Stomach smooth muscle (tissue), 2 donors: ENCODE data around the gene SLC39A9.

Experiments
- H3K27ac ChIP-seq: one replicate; pipeline ENCODE4 v1.7.0; 2013; ENCODE audit warnings: mild to moderate bottlenecking, low read length, inconsistent platforms
- H3K27me3 ChIP-seq, 2 donors: one replicate each; pipeline ENCODE4 v1.7.0; 2013; ENCODE audit warnings: low read length in 2 of 2; ENCODE audit not compliant: insufficient read depth in 2 of 2, control insufficient read depth in 1 of 2
- H3K36me3 ChIP-seq, 2 donors: one replicate each; pipeline ENCODE4 v1.7.0; 2013; ENCODE audit warnings: low read length in 2 of 2; ENCODE audit not compliant: control insufficient read depth in 2 of 2, insufficient read depth in 2 of 2
- H3K4me1 ChIP-seq: one replicate; pipeline ENCODE4 v1.7.0; 2013; ENCODE audit warnings: low read length; ENCODE audit not compliant: control insufficient read depth, insufficient read depth
- H3K4me3 ChIP-seq, 2 donors: one replicate each; pipeline ENCODE4 v1.7.0; 2013; ENCODE audit warnings: low read length in 2 of 2
- H3K9ac ChIP-seq, 2 donors: one replicate each; pipeline ENCODE4 v1.7.0; 2013; ENCODE audit warnings: low read length in 2 of 2, mild to moderate bottlenecking in 1 of 2
- H3K9me3 ChIP-seq, 2 donors: one replicate each; pipeline ENCODE4 v1.7.0; 2013; ENCODE audit warnings: low read length in 2 of 2; ENCODE audit not compliant: control insufficient read depth in 2 of 2
- donor health status: healthy.
- donor health status: Pancreatic carcinoma.

The SLC39A9 gene

DNA sequence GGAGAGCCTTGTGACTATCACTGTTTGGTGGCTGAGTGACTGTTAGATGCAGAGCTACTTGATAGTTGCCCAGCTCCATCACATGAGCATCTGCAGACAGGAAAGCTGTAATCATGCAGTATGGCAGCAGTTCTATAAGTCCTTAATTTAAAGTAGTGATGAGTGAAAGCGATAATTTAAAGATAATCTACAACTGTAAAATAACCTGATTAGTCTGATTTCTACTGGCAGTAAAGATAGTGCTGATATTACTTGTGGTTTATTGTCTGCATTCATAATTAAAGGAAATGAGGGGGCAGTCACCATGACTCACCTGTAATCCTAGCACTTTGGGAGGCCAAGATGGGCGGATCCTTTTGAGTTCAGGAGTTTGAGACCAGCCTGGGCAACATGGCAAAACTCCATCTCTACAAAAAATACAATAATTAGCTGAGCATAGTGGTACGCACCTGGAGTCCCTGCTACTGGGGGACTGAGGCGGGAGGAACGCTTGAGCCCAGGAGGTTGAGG, 44.9 kb downstream of the SLC39A9 start:
- Histone ChIP-seq H3K4me1 (no peaks in the 10 kb centered on the region), H3K9ac (no peak overlapping the region), H3K4me3 (no peak overlapping the region), H3K36me3 (peaks cover 0 to 8% of the 10 kb centered on the region in 2 donors), H3K27me3 (no peaks in the 10 kb centered on the region), H3K27ac (no peak overlapping the region), H3K9me3 (no peaks in the 10 kb centered on the region)

DNA sequence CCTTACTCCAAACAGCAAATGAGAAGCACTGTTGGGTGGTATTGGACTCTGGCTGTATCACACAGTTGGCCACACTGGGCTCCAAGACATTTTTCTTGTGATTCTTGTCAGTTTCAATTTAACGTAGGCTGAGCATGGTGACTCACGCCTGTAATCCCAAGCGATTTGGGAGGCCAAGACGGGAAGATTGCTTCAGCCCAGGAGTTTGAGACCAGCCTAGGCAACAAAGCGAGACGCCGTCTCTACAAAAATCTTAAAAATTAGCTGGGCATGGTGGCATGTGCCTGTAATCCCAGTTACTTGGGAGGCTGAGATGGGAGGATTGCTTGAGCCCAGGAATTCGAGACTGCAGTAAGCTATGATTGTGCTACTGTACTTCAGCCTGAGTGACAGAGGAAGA, 50.7 kb downstream of the SLC39A9 start:
- H3K9me3 ChIP-seq = no peaks in the 10 kb centered on the region
- H3K27ac ChIP-seq = no peak overlapping the region
- H3K4me3 ChIP-seq = no peak overlapping the region
- H3K27me3 ChIP-seq = no peaks in the 10 kb centered on the region
- no peak overlapping the region for H3K9ac ChIP-seq
- H3K36me3 ChIP-seq = peaks cover 3 to 4% of the 10 kb centered on the region in 2 donors
- no peaks in the 10 kb centered on the region for H3K4me1 ChIP-seq

DNA sequence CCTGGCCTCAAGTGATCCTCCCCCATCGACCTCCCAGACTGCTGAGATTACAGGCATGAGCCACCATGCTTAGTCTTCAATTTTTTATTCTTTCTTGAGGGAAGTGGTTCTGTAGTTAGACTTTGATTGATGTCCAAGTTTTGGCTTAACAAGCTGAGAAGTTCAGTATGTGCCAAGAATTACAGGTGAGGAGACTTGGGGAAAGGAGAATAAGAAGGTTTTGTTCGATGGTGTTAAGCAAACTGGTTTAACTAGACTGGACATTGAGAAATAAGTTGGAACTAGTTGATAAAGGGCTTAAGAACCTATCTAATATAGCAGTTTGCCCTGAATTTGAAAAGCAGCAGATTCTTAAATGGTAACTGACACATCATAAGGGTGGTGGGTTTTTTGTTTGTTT, 53.4 kb downstream of the SLC39A9 start:
- Histone ChIP-seq H3K36me3 (peaks cover 5 to 17% of the 10 kb centered on the region in 2 donors), H3K4me3 (no peak overlapping the region), H3K27ac (no peak overlapping the region)

DNA sequence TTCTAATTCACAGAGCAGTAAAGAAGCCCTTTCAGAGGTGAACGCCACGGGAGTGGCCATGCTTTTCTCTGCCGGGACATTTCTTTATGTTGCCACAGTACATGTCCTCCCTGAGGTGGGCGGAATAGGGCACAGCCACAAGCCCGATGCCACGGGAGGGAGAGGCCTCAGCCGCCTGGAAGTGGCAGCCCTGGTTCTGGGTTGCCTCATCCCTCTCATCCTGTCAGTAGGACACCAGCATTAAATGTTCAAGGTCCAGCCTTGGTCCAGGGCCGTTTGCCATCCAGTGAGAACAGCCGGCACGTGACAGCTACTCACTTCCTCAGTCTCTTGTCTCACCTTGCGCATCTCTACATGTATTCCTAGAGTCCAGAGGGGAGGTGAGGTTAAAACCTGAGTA, 59.9 kb downstream of the SLC39A9 start:
- no peak overlapping the region for H3K4me3 ChIP-seq
- no peak overlapping the region for H3K9ac ChIP-seq
- no peaks in the 10 kb centered on the region for H3K9me3 ChIP-seq
- no peaks in the 10 kb centered on the region for H3K4me1 ChIP-seq
- no peaks in the 10 kb centered on the region for H3K27me3 ChIP-seq
- H3K36me3 ChIP-seq = peaks cover 18 to 30% of the 10 kb centered on the region in 2 donors
- H3K27ac ChIP-seq = no peak overlapping the region

More for the DNA sequence above, 53.4 kb downstream of the SLC39A9 start:
- Histone ChIP-seq H3K4me1 (no peaks in the 10 kb centered on the region), H3K9me3 (no peaks in the 10 kb centered on the region), H3K9ac (no peak overlapping the region), H3K27me3 (no peaks in the 10 kb centered on the region)

DNA sequence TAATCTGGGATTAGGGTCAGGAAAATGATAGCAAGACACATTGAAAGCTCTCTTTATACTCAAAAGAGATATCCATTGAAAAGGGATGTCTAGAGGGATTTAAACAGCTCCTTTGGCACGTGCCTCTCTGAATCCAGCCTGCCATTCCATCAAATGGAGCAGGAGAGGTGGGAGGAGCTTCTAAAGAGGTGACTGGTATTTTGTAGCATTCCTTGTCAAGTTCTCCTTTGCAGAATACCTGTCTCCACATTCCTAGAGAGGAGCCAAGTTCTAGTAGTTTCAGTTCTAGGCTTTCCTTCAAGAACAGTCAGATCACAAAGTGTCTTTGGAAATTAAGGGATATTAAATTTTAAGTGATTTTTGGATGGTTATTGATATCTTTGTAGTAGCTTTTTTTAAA, 60.6 kb downstream of the SLC39A9 start:
- no peak overlapping the region for H3K4me3 ChIP-seq
- H3K9me3 ChIP-seq = no peaks in the 10 kb centered on the region
- no peaks in the 10 kb centered on the region for H3K27me3 ChIP-seq
- no peaks in the 10 kb centered on the region for H3K4me1 ChIP-seq
- H3K36me3 ChIP-seq = peaks cover 18 to 26% of the 10 kb centered on the region in 2 donors
- no peak overlapping the region for H3K27ac ChIP-seq
- no peak overlapping the region for H3K9ac ChIP-seq

DNA sequence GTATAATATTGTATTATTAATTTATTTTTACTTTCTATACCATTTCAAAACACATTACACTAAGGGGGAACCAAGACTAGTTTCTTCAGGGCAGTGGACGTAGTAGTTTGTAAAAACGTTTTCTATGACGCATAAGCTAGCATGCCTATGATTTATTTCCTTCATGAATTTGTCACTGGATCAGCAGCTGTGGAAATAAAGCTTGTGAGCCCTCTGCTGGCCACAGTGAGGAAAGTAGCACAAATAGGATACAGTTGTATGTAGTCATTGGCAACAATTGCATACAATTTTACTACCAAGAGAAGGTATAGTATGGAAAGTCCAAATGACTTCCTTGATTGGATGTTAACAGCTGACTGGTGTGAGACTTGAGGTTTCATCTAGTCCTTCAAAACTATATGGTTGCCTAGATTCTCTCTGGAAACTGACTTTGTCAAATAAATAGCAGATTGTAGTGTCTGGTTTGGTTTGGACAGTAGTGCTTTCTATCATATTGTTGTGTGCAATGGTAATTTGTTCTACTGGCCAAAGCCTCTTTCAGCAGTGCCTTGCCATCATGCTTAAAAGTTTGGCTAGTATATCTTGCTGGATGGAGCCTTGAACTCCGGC, 61.7 kb downstream of the SLC39A9 start:
- H3K9ac ChIP-seq = no peak overlapping the region
- no peaks in the 10 kb centered on the region for H3K27me3 ChIP-seq
- no peak overlapping the region for H3K4me3 ChIP-seq
- no peaks in the 10 kb centered on the region for H3K9me3 ChIP-seq
- peaks cover 18 to 26% of the 10 kb centered on the region in 2 donors for H3K36me3 ChIP-seq
- no peaks in the 10 kb centered on the region for H3K4me1 ChIP-seq
- H3K27ac ChIP-seq = no peak overlapping the region

DNA sequence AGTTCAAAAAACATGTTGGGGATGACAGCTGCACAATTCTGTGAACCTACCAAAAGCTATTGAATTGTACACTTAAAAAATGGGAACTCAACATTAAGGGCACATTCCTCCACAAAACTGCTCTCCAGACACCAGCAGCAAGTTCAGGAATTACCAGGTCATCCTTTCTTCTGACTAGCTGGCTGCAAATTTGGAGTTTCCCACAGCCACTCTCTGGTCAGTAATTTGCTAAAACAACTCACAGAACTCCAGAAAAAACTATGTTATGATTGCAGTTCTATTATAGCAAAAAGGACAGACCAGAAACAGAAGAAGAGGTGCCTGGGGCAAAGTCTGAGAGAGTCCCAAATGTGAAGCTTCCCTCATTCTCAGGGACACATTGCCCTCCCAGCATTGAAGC, 65.9 kb downstream of the SLC39A9 start:
- Histone ChIP-seq H3K9ac (no peak overlapping the region), H3K4me1 (no peaks in the 10 kb centered on the region), H3K36me3 (peaks cover 2 to 3% of the 10 kb centered on the region in 2 donors), H3K9me3 (no peaks in the 10 kb centered on the region), H3K4me3 (no peak overlapping the region), H3K27ac (no peak overlapping the region), H3K27me3 (no peaks in the 10 kb centered on the region)

DNA sequence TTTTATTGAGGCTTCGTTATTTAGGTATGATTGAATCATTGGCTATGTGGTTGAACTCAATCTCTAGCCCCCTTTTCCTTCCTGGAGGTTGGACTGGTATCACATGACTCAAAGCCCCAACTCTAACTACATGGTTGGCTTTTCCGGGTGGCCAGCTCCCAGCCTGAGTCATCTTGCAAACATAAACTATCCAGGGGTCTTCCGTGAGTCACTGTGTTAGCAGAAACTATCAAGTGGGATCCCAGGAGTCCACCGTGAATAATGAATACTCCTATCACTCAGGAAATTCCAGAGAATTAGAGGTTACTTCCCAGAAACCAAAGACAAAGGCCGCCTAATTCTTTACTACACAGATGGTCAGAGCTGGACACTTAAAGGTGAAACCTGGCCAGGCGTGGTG, 66.3 kb downstream of the SLC39A9 start:
- peaks cover 2 to 3% of the 10 kb centered on the region in 2 donors for H3K36me3 ChIP-seq
- H3K4me1 ChIP-seq = no peaks in the 10 kb centered on the region
- no peak overlapping the region for H3K4me3 ChIP-seq
- H3K9ac ChIP-seq = no peak overlapping the region
- H3K9me3 ChIP-seq = no peaks in the 10 kb centered on the region
- no peak overlapping the region for H3K27ac ChIP-seq
- no peaks in the 10 kb centered on the region for H3K27me3 ChIP-seq

DNA sequence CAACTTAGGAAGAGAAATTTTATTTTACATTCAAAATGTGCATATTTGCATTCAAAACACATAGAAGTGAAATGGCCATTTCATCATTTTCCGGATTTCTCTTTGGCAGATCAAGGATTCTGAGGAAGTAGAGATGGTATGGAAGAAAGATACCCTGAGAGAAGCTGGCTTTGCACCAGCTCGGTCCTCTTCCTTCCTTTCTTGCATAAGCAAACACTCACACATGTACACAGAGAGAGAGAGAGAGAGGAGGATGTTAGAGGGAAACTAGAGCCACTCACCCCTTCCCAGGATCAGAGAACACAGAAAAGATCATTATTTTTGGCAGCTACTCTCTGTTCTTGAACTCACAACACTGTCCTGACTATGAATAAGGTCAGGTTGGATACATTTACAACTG, 70.5 kb downstream of the SLC39A9 start:
- Histone ChIP-seq H3K27ac (no peak overlapping the region), H3K36me3 (no peaks in the 10 kb centered on the region), H3K4me3 (no peak overlapping the region), H3K4me1 (no peaks in the 10 kb centered on the region), H3K27me3 (no peaks in the 10 kb centered on the region), H3K9ac (no peak overlapping the region), H3K9me3 (no peaks in the 10 kb centered on the region)

DNA sequence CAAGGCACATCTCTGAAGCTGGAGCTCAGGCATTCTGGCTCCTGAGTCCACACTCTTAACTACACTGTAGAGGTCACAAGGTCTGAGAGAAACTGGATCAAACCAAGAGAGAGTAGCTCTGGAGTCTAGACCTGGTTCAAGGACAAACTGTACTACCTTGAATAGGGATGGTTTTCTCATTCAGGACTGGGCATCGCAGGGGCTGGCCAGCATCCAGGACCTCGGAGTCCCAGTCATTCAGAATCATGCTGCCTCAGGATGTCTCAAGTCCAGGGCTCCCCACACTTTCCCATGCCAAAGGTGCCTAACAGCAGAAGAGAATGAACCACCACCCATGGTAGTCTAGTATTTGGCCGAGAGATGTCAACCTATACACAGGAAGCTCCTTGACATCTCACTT, 72.9 kb downstream of the SLC39A9 start:
- no peaks in the 10 kb centered on the region for H3K36me3 ChIP-seq
- no peaks in the 10 kb centered on the region for H3K27me3 ChIP-seq
- no peak overlapping the region for H3K27ac ChIP-seq
- no peak overlapping the region for H3K9ac ChIP-seq
- H3K9me3 ChIP-seq = no peaks in the 10 kb centered on the region
- no peak overlapping the region for H3K4me3 ChIP-seq
- no peaks in the 10 kb centered on the region for H3K4me1 ChIP-seq

DNA sequence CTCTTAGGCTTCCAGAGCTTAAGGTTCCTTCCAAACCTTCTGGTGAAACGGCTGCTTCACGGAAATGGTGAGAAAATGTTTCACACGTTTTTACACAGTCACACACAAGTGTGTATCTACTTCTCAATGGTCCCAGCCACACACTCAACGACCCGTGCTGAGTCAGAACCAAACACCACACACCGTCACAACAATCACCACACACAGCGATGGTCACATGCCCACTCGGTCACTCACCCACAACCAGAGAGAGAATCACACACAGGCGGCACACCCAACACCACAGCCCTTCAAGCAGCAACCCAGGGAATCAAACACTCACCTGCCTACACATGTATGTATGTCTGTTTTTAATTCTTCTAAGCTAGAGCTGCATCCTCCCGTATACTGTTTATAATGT, 73.4 kb downstream of the SLC39A9 start:
- no peaks in the 10 kb centered on the region for H3K9me3 ChIP-seq
- no peak overlapping the region for H3K4me3 ChIP-seq
- no peak overlapping the region for H3K27ac ChIP-seq
- no peak overlapping the region for H3K9ac ChIP-seq
- no peaks in the 10 kb centered on the region for H3K4me1 ChIP-seq
- H3K36me3 ChIP-seq = no peaks in the 10 kb centered on the region
- H3K27me3 ChIP-seq = no peaks in the 10 kb centered on the region
